ENCODE data around the gene TMPRSS6.

- TF ChIP-seq CTCF (IDR thresholded peaks at IDR 0.05): no peak
- TF ChIP-seq POLR2A (IDR thresholded peaks at IDR 0.05): no peak
These were observed 61.4 kb downstream of the TMPRSS6 start for GRCh38 chr22:37048133-37048532.

Data from right lobe of liver (tissue), 4 donors.